Body of pancreas (tissue), 4 donors: Measurements from ENCODE around the gene UBN1.

Experiments
- CTCF ChIP-seq, 7 experiments: fragments of 450-650 bp in 4 of 7; fragments of 200-600 bp in 3 of 7; sonication (generic) in 3 of 7; IDR thresholded peaks; one replicate each; pipeline ENCODE4 v1.5.1; 2016 to 2019; ENCODE audit warnings: antibody characterized with exemption in 7 of 7
- POLR2A ChIP-seq, 3 donors: fragments of 450-650 bp; IDR thresholded peaks; one replicate each; pipeline ENCODE4 v1.6.1; 2016; ENCODE audit warnings: antibody characterized with exemption in 3 of 3, mild to moderate bottlenecking in 2 of 3

- TF ChIP-seq POLR2A (IDR thresholded peaks at IDR 0.05) (no peak), CTCF (IDR thresholded peaks at IDR 0.05) (no peak)
Measured at GRCh38 chr16:4926928-4927327, 79.6 kb downstream of the UBN1 start.
